NB4 (cell line): ENCODE measurements around the gene NTM.

Source experiments
- POLR2A ChIP-seq: IDR thresholded peaks from 2 replicates; pipeline ENCODE4 v1.6.1; 2011; ENCODE audit warnings: mild to moderate bottlenecking; ENCODE audit not compliant: insufficient read length; ENCODE audit errors: extremely low read depth
- TF ChIP-seq, protein P1 (sequence below): IDR thresholded peaks from one replicate; pipeline ENCODE4 v1.5.1; 2012; ENCODE audit warnings: low read depth, low read length

DNA sequence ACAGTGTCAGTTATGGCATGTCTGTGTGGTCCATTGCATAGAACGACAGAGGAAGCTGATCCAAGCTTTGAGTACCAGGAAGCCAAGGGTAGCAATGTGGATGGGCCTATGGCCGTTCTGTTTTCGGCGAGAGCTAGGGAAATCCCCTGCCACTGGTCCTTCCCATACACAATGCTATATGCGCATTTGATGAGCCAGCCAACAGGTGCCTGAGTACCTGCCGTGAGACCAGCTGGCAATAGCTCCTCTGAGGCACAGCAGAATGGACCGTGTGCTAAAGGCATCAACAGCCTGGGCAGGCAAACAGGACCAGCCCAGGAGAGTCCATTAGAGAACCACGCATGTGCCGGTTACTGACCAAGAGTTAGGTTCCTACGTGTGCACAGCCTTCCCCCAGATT lies 753.0 kb downstream of the NTM start:
- TF ChIP-seq, protein P1, sequence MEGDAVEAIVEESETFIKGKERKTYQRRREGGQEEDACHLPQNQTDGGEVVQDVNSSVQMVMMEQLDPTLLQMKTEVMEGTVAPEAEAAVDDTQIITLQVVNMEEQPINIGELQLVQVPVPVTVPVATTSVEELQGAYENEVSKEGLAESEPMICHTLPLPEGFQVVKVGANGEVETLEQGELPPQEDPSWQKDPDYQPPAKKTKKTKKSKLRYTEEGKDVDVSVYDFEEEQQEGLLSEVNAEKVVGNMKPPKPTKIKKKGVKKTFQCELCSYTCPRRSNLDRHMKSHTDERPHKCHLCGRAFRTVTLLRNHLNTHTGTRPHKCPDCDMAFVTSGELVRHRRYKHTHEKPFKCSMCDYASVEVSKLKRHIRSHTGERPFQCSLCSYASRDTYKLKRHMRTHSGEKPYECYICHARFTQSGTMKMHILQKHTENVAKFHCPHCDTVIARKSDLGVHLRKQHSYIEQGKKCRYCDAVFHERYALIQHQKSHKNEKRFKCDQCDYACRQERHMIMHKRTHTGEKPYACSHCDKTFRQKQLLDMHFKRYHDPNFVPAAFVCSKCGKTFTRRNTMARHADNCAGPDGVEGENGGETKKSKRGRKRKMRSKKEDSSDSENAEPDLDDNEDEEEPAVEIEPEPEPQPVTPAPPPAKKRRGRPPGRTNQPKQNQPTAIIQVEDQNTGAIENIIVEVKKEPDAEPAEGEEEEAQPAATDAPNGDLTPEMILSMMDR: no peak
- TF ChIP-seq POLR2A: no peak
